Erythroblast (primary cell): Measurements from ENCODE around the gene SPRED3.

Source experiments
- GATA1 ChIP-seq: IDR thresholded peaks from 2 replicates; pipeline ENCODE4 v1.6.1; 2011; ENCODE audit warnings: low read depth, mild to moderate bottlenecking, control low read depth, low read length, moderate library complexity
- POLR2A ChIP-seq: IDR thresholded peaks from 2 replicates; pipeline ENCODE4 v1.6.1; 2011; ENCODE audit warnings: mild to moderate bottlenecking, low read length

GRCh38 chr19:38401148-38401547 is 12.7 kb downstream of the SPRED3 start:
- TF ChIP-seq POLR2A (no peak), GATA1 (no peak)
